ENCODE data around the gene MIS18A. TPM values are rescaled to one million over a fixed set of nuclear protein-coding genes. Genes with fewer than 3 reads are reported as not detected.

The MIS18A gene
- total RNA-seq, 1 experiment from 2014 or later, result 10.9 TPM

DNA sequence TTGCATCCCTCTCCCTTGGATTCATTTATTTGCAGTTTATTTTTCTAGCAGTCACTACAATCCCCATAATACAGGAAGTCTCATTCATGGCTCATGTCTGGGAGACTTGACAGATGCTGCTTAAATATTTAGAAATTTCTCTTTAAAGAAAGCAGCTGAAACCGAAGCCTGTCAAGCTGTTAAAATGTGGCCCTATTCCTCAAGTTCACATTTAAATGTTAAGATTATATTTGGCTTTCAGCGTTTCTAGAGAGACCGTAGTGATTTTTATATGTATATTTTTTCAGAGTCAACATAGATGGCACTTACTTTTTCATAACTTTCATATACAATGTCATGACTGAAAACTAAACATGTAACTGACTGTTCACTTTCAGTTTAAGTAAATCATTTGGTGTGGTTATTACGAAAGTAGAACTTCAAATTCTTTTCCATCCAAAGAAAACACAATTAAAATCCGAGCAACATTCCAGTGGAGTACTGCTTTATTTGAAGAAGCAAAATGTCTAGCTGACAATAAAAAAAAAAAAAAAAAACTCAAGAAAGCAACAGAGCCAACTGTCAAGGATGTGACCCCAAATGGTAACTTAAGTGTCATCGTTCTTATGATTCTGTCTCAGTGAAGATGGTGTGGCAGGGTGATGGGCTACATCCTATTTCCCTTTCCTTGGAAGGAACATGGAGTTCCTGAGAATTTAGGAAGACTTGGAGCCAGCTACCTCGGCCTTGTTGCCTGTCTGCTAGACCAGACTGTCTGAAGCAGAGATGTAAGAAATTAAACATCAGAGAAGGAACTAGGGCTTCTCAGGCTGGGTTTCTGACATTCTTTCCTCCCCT, 37.8 kb downstream of the MIS18A start:
- CTCF ChIA-PET, result no interaction called here
- no TSS peak for BruUV-seq (replicated peaks)
- intact Hi-C loops (cut with micrococcal nuclease; ENCODE audit: unreplicated experiment), result no loop called here
- DNase-seq, result no peak
- no peak overlapping the region for H3K4me3 Mint-ChIP-seq (ENCODE audit: low read depth, unreplicated experiment)
- no peaks in the 10 kb centered on the region for H3K9me3 Mint-ChIP-seq (ENCODE audit: low read depth, unreplicated experiment)
- TF ChIP-seq, protein P1, sequence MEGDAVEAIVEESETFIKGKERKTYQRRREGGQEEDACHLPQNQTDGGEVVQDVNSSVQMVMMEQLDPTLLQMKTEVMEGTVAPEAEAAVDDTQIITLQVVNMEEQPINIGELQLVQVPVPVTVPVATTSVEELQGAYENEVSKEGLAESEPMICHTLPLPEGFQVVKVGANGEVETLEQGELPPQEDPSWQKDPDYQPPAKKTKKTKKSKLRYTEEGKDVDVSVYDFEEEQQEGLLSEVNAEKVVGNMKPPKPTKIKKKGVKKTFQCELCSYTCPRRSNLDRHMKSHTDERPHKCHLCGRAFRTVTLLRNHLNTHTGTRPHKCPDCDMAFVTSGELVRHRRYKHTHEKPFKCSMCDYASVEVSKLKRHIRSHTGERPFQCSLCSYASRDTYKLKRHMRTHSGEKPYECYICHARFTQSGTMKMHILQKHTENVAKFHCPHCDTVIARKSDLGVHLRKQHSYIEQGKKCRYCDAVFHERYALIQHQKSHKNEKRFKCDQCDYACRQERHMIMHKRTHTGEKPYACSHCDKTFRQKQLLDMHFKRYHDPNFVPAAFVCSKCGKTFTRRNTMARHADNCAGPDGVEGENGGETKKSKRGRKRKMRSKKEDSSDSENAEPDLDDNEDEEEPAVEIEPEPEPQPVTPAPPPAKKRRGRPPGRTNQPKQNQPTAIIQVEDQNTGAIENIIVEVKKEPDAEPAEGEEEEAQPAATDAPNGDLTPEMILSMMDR (IDR thresholded peaks at IDR 0.05; ENCODE audit: unreplicated experiment), result no peak
- no peaks in the 10 kb centered on the region for H3K36me3 Mint-ChIP-seq (ENCODE audit: insufficient read depth, unreplicated experiment)
- H3K27me3 Mint-ChIP-seq (ENCODE audit: unreplicated experiment), result peaks cover 47% of the 10 kb centered on the region
- no peaks in the 10 kb centered on the region for H3K4me1 Mint-ChIP-seq (ENCODE audit: low read depth, unreplicated experiment)
- H3K27ac Mint-ChIP-seq (ENCODE audit: unreplicated experiment), result no peak overlapping the region

DNA sequence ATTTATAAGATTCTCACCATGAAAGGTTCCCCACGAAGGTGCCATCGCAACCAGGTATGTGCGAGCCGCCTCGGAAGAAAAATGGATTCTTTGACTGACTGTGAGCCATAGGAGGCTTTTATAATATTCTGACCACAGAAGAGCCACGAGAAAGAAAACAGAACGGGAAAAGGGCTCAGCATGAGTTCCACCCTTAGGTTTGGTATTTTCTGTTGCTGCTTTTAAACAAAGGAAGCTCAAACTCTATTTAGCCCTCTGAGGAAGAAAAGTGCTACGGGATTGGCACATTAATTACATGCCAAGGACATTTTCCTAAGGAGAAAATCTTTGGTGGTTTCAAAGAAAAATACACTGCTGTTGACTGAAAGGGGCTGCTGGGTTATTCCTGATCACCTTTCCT, 39.3 kb downstream of the MIS18A start:
- CTCF ChIA-PET, result no interaction called here

DNA sequence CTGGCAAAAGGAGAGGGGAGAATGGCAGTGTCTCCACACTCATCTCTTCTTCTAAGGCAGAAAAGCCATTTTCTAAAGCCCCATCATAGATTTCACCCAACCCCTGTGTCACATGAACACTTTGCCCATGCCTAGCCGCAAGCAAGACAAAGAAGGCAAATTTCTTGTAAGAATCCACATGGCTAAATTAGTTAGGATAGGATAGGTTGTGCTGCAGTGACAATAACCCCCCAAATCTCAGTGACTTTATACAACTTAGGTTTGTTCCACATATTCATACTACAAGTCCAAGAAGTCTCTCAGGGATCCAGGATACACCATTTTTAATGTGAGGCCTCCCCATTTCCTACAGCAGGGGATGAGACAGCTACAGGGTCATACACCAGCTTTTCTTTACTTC, 40.8 kb downstream of the MIS18A start:
- no TSS peak for BruUV-seq (replicated peaks)
- no peaks in the 10 kb centered on the region for H3K36me3 Mint-ChIP-seq (ENCODE audit: insufficient read depth, unreplicated experiment)
- intact Hi-C loops (cut with micrococcal nuclease; ENCODE audit: unreplicated experiment), result no loop called here
- DNase-seq, result no peak
- no peaks in the 10 kb centered on the region for H3K9me3 Mint-ChIP-seq (ENCODE audit: low read depth, unreplicated experiment)
- no peak overlapping the region for H3K4me3 Mint-ChIP-seq (ENCODE audit: low read depth, unreplicated experiment)
- no peaks in the 10 kb centered on the region for H3K4me1 Mint-ChIP-seq (ENCODE audit: low read depth, unreplicated experiment)
- H3K27ac Mint-ChIP-seq (ENCODE audit: unreplicated experiment), result no peak overlapping the region
- H3K27me3 Mint-ChIP-seq (ENCODE audit: unreplicated experiment), result peaks cover 50% of the 10 kb centered on the region
- TF ChIP-seq, protein P1 (IDR thresholded peaks at IDR 0.05; ENCODE audit: unreplicated experiment), result no peak
- CTCF ChIA-PET, result no interaction called here

More for the DNA sequence above, 39.3 kb downstream of the MIS18A start:
- no peak for DNase-seq
- BruUV-seq (replicated peaks), result no TSS peak
- no peaks in the 10 kb centered on the region for H3K4me1 Mint-ChIP-seq (ENCODE audit: low read depth, unreplicated experiment)
- intact Hi-C loops (cut with micrococcal nuclease; ENCODE audit: unreplicated experiment), result no loop called here
- no peak overlapping the region for H3K4me3 Mint-ChIP-seq (ENCODE audit: low read depth, unreplicated experiment)
- H3K36me3 Mint-ChIP-seq (ENCODE audit: insufficient read depth, unreplicated experiment), result no peaks in the 10 kb centered on the region
- H3K27ac Mint-ChIP-seq (ENCODE audit: unreplicated experiment), result no peak overlapping the region
- H3K27me3 Mint-ChIP-seq (ENCODE audit: unreplicated experiment), result peaks cover 41% of the 10 kb centered on the region
- TF ChIP-seq, protein P1 (IDR thresholded peaks at IDR 0.05; ENCODE audit: unreplicated experiment), result no peak
- H3K9me3 Mint-ChIP-seq (ENCODE audit: low read depth, unreplicated experiment), result no peaks in the 10 kb centered on the region

DNA sequence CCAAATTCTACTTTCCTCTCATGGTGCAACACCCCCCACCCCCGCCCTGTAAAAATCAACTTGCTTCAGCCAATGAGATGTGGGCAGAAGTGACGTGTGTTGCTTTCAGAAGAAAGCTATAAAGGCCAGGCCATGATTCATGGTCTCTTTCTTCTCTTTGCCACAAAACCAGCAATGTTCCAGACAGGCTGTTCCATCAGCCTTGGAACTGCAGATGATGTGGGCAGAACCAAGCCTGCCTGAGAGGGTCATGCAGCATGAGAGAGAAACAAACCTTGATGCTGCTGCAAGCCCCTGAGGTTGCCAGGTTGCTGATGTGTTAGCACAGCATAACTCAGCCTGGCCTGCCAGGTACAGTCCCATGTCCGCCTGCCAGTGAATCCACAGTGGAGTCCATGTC, 41.8 kb downstream of the MIS18A start:
- CTCF ChIA-PET, result no interaction called here
- DNase-seq, result no peak
- H3K4me1 Mint-ChIP-seq (ENCODE audit: low read depth, unreplicated experiment), result no peaks in the 10 kb centered on the region
- H3K27ac Mint-ChIP-seq (ENCODE audit: unreplicated experiment), result no peak overlapping the region
- no TSS peak for BruUV-seq (replicated peaks)
- no peaks in the 10 kb centered on the region for H3K9me3 Mint-ChIP-seq (ENCODE audit: low read depth, unreplicated experiment)
- no peak overlapping the region for H3K4me3 Mint-ChIP-seq (ENCODE audit: low read depth, unreplicated experiment)
- no peaks in the 10 kb centered on the region for H3K36me3 Mint-ChIP-seq (ENCODE audit: insufficient read depth, unreplicated experiment)
- intact Hi-C loops (cut with micrococcal nuclease; ENCODE audit: unreplicated experiment), result no loop called here
- TF ChIP-seq, protein P1 (IDR thresholded peaks at IDR 0.05; ENCODE audit: unreplicated experiment), result no peak
- peaks cover 49% of the 10 kb centered on the region for H3K27me3 Mint-ChIP-seq (ENCODE audit: unreplicated experiment)

Data from Calu3 (cell line).